HK-2 (cell line): ENCODE data around the gene TCP11L1.

Source experiments
- DNase-seq: peaks from one replicate; pipeline ENCODE4 v3.0.0-alpha.2; 2018; ENCODE audit not compliant: unreplicated experiment

TCP11L1 gene, protein sequence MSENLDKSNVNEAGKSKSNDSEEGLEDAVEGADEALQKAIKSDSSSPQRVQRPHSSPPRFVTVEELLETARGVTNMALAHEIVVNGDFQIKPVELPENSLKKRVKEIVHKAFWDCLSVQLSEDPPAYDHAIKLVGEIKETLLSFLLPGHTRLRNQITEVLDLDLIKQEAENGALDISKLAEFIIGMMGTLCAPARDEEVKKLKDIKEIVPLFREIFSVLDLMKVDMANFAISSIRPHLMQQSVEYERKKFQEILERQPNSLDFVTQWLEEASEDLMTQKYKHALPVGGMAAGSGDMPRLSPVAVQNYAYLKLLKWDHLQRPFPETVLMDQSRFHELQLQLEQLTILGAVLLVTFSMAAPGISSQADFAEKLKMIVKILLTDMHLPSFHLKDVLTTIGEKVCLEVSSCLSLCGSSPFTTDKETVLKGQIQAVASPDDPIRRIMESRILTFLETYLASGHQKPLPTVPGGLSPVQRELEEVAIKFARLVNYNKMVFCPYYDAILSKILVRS

DNA sequence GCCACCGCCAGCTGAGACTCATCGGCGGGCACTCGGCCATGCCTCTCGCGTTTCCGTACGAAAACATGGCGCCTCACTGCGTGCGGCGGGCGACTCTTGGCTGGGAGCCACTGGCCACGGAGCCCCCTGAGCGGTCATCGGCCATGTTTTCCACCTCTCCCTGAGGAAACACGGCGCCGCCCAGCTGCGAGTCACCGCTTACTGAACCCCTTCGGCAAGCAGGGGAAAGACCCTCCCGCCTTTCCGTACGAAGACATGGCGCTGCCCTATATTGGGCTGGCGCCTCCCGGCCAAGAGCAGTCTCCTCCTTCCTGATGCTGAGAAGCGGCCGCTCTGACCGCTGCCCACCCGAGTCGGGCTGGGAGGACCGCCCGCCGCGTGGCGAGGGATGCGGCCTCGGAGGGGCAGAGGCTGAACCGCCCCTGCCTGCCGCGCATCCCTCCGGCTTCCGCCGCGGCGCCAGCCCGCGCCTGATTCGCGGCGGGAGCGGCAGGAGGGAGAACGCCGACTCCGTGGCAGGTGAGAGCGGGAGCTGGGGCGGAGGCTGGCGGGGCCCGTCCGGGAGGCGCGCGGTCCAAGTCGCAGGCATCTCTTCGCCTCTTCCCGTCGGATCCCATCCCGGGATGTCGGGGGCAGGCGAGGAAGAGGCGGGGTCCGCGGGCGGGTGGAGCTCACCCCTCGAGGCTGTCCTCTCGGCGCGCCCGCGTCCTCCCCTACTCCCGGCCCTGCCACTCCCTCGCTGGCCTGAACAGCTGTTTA lies at the start of gene TCP11L1:
Gene TCP11L1 (plus strand): TSS at position 299 of the 759 bp plus-strand sequence. CDS start 4,202 bp downstream, outside the sequence.
- peak; percentile 88 for DNase-seq

DNA sequence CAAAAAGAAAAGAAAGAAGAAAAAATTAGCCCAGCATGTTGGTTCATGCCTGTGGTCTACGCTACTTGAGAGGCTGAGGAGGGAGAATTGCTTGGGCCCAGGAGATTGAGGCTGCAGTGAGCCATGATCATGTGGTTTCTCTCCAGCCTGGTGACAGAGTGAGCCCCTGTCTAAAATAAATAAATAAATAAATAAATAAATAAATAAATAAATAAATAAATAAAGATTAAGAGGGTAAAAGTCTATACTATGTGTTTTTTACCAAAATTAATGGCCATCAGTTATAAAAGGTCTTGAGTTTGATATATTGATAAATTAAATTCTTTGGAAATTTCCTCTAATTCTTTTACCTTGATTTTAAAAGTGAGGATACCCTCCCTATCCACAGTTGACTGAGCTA lies 48.9 kb upstream of the TCP11L1 start:
- no peak for DNase-seq

DNA sequence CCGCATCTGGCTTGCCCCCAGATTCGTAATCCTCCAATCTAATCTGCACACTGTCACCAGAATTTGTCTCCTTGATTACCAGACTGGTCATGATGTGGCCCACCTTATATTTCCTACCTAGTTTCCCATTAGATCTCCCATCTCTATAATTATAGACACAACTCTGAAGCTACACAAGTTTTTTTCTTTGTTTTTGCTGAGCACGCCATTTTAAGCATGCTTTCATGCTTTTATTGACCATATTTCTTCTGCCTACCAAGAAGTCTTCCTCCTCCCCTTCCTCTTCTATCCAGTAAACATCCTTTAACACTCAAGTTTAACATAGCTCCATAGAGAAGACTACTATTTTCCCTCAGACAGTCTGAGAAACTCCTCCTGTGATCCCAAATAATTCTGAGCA lies 47.9 kb upstream of the TCP11L1 start:
- DNase-seq: no peak

DNA sequence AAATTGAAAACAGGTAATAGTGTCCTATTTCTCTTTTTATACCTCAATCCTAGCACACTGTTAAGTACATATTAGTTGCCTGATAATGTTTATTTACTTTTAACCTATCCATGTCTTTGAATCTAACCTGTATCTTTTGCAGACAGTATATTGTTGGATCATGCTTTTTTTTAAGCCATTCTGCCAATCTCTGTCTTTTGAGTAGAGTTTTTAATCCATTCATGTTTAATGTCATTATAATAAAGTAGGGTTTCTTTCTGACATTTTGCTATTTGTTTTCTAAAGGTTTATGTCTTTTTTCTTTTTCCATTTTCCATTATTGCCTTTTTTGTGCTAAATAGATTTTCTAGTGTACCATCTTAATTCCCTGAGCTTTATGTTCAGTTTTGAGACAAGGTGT lies 47.5 kb upstream of the TCP11L1 start:
- DNase-seq: no peak

DNA sequence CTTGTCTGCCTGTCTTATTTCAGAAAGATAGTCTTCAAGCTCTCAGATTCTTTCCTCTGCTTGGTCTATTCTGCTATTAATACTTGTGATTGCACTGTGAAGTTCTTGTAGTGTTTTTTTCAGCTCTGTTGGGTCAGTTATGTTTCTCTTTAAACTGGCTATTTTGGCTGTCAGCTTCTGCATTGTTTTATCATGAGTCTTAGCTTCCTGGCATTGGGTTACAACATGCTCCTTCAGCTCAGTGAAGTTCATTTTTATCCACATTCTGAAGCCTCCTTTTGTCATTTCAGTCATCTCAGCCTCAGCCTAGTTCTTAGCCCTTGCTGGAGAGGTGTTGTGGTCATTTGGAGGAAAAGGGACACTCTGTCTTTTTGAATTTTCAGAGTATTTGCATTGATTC lies 39.2 kb upstream of the TCP11L1 start:
- no peak for DNase-seq

DNA sequence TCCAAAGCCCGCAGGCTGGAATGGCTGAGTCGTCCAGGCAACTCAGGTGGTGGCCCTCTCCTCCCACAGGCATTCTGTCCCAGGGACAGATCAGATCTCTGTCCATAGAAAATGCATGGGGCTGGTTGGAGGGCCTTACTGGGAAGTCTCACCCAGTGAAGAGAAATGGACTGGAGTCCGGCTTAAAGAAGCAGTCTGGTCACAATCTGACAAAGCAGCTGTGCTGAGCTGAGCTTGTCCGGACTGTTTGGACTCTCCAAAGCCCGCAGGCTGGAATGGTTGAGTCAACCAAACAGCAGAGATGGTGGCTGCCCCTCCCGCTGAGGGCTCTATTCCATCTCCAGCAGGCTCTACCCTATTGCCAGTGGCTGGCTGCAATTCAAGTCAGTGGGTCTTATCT lies 38.1 kb upstream of the TCP11L1 start:
- no peak for DNase-seq

DNA sequence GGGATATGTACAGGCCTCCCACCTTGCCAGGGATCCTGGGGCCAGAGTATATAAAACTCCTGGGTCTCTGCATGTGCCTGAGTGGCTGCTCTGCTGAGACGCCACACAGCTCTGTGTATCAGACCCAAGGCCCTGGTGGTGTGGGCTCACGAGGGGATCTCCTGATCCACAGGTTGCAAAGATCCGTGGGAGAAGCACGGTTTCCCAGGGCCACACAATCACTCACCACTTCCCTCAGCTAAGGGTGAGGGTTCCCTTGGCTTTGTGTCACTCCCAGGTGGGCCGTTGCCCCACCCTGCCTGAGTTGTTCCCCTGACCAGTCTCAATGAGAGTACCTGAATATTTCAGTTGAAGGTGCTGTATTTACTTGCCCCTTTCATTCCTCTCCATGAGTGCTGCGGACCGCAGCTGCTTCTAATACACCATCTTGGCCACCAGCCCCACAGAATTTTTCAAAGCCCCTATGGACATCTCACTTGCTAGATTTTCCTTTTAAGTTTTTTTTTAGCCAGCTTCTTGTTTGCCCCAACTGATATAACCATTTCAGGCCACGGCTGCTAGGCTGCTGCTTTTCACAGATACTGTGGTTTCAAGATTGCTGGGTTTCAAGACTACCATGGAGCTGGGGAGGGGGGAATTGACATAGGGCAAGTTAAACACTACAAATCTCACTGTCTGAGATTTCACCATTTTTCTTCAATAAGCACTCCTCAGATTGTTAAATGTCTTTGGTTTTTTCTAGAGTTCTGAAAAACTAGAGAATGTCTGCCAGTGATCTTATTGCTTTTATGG lies 37.4 kb upstream of the TCP11L1 start:
- DNase-seq: no peak

DNA sequence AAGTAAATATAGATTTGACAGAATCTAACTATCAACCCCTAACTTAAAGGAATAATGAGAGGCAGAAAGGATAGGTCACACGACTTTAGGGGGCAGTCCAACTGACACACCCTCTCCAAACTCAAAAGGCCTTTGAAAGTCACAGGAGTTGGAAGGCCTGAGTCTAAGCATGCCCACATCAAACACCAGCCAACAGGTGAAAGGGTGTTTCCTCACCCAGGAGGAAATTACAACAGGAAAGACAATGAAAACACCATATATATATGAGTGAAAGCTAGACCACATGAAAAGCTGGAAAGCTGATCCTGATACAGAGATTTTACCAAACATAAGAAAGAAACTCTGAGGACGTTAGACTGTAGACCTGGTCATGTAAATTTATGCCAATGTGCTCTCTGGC lies 34.2 kb upstream of the TCP11L1 start:
- DNase-seq: no peak

DNA sequence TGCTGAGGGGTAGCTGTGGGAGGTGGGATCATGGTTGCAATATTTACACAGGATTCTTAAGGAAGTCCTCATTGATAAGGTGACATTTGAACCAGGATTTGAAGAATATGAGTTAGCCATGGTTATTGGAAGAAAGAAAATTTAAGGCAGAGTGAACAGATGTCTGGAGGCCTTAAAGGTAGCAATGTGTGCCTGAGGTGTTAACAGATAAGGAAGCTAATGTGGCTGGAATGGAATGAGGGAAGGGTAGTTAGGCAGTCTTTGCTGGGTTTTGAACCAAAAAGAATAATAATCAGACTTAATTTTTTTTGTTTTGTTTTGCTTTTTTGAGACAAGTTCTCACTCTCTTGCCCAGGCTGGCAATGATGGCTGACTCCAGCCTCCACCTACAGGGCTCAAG lies 33.4 kb upstream of the TCP11L1 start:
- no peak for DNase-seq

DNA sequence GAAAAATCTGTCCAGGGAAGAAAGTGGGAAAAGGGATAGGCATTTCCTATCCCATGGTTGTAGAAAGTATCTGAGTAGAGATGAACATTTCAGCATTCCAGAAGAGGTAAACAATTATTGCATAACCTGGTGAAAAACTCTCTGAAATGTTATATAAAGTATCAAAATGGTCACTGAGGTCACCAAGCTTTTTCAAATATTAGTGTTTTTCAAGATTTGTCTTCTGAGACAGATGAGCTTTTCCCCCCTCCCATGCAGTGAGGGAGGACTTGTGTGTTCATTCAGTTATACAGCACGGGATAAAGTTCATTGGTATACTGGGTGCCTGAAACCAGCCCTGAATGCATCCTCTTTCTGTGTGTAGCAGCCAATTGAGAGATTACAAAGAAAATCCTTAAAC lies 25.6 kb upstream of the TCP11L1 start:
- DNase-seq: no peak

DNA sequence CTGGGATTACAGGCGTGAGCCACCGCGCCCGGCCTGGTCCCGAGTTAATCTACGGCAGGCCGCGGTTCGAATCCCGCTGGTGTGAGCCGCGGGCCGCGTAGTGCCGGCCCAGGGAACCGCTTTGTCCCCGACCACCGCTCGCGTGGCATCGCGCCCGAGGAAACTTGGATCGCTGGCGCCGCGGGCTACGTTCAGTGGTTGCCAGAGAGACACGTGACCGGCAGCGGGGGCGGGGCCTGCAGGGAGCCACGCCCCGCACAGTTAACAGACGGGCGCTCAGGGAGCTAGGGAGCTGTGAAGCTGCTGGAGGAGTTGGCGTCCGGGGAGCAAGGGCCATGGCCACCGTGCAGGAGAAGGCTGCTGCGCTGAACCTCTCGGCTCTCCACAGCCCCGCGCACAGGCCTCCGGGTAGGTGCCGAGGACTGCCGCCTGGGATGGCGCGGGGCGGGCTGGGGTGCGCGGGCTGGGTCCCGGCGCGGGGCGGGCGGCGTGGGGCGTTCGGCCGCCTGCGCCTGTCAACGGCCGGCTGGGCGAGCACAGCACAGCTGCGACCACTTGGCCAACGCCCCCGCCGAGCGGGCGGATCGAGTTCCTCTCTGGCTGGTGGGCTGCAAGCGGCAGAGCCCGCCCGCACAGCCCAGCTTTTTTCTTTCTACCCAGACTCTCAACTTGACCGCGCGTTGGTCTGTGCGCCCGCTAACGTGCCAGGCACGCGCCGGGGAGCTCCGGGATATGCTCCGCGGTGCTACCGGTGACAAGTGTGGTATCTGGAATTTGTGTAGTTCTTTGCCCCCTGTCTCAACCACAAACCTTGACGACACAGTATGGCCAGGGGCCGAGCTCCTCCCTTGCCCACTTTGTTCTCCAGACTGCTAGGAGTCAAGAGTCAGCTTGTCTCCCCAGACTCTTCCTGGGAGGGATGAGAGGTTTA lies 23.5 kb upstream of the TCP11L1 start, which contains the start of gene DEPDC7:
Gene DEPDC7 (plus strand): TSS at position 258 of the 931 bp plus-strand sequence. CDS start 78 bp downstream, at position 336.
- DNase-seq: peak; percentile 88

DNA sequence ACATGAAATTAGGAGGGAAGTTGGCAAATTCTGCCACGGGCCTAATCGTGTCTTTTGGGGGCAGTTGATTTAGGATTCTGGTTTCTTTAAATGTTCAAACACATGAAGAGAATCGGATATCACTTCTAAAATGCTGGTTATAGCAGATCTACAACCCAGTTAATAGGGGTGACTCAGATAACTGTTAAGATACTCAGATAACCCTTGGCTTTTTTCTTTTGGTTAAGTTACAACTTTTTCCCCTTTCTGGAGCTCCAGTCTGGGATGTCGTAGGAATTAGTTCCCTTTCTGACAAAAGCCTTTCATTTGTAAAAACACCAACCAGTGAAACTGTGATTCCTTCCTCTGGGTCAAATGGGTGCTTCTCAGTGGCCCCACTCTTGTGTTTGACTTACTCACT lies 22.7 kb upstream of the TCP11L1 start:
- no peak for DNase-seq

DNA sequence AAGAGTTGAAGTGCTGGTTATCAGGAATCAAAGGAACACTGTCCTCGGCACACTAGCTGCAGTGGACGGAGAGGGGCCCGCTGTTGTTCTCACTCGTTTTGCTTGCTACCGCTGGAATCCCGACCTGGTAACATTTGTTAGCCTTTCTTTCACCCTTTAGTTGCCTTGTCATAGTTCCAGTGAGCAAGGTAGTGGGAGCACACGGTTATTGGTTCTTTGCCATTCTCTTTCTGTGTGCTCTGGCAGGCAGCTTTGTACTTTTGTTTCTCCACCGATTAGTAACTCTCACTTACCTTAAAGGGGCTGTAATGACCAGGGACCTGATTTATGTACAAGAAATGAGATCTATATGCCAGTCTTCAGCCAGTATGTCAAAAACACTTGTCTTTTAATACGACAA lies 21.9 kb upstream of the TCP11L1 start:
- no peak for DNase-seq

DNA sequence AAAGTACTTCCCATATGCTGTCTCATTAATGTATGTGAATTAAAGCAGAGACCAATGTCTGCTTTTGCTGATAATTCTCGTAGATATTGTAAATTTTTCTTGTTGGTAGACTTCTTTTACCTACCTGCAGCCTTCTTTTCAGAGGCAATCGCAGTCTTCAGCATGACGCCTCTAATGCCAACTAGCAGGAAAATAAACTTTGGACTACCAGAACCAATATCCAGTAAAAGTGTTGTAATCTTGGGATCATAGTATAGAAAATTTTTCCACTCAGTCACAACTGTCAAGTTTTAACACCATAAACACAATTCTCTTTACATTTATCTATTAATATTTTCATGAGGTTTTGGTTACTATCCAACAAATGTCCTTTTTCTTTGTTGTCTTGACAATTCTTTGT lies 21.4 kb upstream of the TCP11L1 start:
- DNase-seq: no peak

DNA sequence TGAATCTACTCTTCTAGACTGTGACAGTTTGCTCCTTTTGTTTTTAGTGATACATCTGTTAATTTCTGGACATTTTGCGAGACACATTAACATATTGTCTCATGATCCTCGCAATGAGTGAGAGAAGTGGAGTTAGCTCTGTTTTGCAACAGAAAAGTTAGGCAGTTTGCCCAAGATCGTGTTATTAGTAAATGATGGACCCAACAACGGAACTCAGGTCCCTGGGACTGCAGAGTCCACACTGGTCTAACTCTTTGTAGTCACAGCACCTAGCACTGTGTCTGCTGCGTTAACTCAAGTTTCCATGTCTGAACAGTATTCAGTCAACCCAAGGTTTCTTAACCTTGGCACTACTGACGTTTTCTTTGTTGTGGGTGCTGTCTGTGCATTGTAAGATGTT lies 20.5 kb upstream of the TCP11L1 start:
- no peak for DNase-seq

DNA sequence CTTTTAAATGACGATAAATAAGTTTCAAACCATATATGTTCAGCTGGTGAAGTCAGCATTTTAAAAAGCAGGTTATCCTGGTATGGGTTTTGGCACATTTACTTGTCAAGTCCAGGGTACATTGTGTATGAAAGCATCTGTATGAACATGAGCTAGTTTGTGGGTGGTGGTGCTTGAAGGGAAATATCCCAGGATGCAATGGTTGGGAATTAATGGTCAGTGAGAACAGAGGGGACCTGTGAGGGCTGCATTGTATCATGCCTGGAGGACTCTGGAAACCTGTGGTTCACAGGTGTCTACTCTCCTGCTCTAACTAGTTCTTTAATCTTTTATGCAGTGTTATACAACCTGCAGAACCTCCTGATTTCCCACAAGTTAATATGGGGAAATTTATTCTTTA lies 17.9 kb upstream of the TCP11L1 start:
- DNase-seq: no peak

DNA sequence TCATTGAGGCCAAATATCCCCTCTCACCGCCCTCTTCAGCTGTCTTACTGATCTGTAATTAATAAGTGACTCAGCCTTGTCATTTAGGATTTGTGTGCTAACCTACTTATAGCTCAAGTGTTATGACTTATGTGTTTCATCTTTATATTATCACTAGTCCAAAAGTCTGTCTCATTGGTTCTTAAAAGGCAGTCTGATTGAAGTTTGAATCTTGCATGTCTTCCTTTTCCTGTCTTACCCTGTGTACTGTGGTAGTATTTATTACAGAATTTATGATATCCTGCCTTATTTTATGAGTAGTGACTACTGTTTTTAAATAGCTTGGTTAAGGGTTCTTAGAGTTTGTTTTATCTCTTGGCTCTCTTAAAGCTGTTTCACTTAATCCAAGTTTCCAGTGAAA lies 17.4 kb upstream of the TCP11L1 start:
- no peak for DNase-seq

DNA sequence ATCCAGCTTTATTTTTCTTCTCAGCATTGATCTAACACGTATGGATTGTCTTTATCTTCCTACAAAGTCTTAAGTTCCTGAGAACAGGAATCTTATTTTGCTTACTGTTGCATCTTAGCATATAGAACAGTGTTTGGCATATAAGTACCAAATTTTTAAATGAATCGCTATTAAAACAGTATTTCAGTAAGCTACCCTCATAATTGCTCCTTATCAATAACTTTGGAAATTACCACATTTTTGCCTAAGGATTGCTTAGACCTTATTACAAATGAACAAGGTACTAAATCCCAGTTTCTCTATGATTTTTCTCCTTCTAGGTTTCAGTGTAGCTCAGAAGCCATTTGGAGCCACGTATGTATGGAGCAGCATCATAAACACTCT lies 14.0 kb upstream of the TCP11L1 start:
- DNase-seq: no peak

DNA sequence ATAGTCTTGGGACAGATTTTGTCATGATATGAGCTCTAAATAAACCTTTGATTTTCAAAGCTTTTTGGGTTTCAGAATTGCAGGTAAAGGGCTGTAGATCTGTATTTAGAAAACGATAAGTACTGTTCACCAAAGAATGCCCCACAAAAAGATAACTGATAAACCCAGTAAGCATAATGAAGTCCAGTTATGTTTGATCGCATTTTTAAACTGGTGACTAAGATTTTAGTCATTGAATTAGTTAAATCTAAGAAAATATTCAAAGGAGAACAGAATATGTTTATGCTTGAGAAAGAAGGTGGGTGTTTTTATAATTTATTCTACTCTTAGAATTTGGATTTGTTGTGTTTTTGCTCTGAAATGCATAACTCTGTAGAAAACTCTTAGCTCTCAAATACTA lies 12.1 kb upstream of the TCP11L1 start:
- no peak for DNase-seq

DNA sequence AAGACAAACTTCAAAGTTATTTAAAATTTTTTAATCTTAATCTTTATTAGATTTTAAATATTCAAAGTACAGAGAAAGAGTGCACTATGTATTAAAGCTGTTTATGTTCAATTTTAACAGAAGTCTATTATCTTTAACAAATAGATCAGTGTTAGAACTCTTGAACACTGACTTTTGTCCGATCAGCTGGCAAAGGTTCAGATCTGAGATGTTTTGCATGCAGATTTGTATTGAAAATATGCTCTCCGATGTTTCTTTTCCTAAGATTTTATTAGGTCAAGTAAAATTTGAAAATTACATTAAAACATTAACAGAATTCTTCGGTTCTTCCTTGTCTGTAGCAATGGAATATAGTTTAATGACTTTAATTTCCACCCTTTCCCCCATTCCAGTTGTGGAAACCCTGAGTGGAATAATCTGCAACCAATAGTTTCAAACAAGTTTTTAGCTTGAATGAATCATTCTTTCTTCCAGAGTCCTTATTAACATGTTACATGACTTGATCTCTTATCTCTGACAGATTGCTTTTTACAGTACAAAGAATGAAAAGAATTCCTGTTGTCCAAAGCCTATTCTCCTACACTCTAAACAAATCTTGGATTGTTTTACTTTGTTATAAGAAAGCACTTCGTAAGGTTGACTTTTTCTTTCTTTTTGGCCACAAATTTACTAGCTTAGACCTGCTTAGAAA lies 11.4 kb upstream of the TCP11L1 start:
- DNase-seq: no peak

DNA sequence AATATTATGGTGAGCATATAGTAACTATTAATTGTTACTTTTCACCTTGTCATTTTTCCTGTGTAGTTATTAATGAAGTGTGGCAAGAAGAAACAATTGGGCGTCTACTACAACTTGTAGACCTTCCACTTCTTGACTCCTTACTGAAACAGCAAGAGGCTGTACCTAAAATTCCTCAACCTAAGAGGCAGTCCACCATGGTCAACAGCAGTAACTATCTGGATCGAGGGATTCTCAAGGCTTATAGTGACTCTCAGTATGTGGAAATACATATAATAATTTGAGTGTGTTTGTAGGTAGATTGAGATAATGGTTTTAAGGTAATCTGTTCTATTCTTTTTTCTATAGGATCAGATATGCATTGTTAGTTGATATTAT lies 10.8 kb upstream of the TCP11L1 start:
- no peak for DNase-seq
